CD14-positive monocyte (primary cell): Measurements from ENCODE around the gene RRAD. TPM values are rescaled to one million over a fixed set of nuclear protein-coding genes. Genes with fewer than 3 reads are reported as not detected.

Experiments
- DNase-seq, 3 donors: peaks; one replicate each; pipeline ENCODE4 v3.0.0-alpha.2; 2011 to 2022
- H2AFZ ChIP-seq: 2 replicates; pipeline ENCODE4 v1.6.0; 2012; ENCODE audit warnings: mild to moderate bottlenecking, low read depth, low read length, inconsistent platforms; ENCODE audit not compliant: insufficient read depth, poor library complexity, severe bottlenecking
- H3K27ac ChIP-seq, 2 donors: 1 replicate in 1 of 2; 2 replicates in 1 of 2; pipeline ENCODE4 v1.5.1; 2012 to 2013; ENCODE audit warnings: low read length in 2 of 2, control low read depth in 1 of 2, inconsistent platforms in 1 of 2, low read depth in 1 of 2, mild to moderate bottlenecking in 1 of 2
- H3K27me3 ChIP-seq, 2 donors: one replicate each; pipeline versions ENCODE4 v1.6.0 to v1.6.1; 2011 to 2013; ENCODE audit warnings: low read length in 2 of 2; ENCODE audit not compliant: control insufficient read depth in 2 of 2, insufficient read depth in 2 of 2
- H3K36me3 ChIP-seq, 2 donors: replicated peaks in 1 of 2; 1 replicate in 1 of 2; 2 replicates in 1 of 2; pipeline versions ENCODE4 v1.5.1 to v1.6.1; 2012 to 2013; ENCODE audit warnings: low read length in 2 of 2, control low read depth in 1 of 2, inconsistent platforms in 1 of 2, mild to moderate bottlenecking in 1 of 2; ENCODE audit not compliant: insufficient read depth in 2 of 2, control insufficient read depth in 1 of 2
- H3K4me1 ChIP-seq, 2 donors: 1 replicate in 1 of 2; 2 replicates in 1 of 2; pipeline versions ENCODE4 v1.5.1 to v1.6.1; 2012 to 2013; ENCODE audit warnings: low read length in 2 of 2, control low read depth in 1 of 2, inconsistent platforms in 1 of 2, mild to moderate bottlenecking in 1 of 2, moderate library complexity in 1 of 2; ENCODE audit not compliant: insufficient read depth in 2 of 2, control insufficient read depth in 1 of 2
- H3K4me2 ChIP-seq: replicated peaks from 2 replicates; pipeline ENCODE3; 2012; ENCODE audit warnings: low read length, moderate library complexity, mild to moderate bottlenecking; ENCODE audit not compliant: poor library complexity, severe bottlenecking; ENCODE audit errors: extremely low read depth
- H3K4me3 ChIP-seq, 3 experiments: fragments of 200-600 bp in 1 of 3; sonication (generic) in 1 of 3; replicated peaks in 1 of 3; 1 replicate in 2 of 3; 2 replicates in 1 of 3; pipeline ENCODE4 v1.5.1; 2011 to 2013; ENCODE audit warnings: low read length in 3 of 3, mild to moderate bottlenecking in 3 of 3, control low read depth in 2 of 3, low read depth in 2 of 3, inconsistent platforms in 1 of 3, moderate library complexity in 1 of 3
- H3K79me2 ChIP-seq: 2 replicates; pipeline ENCODE4 v1.6.0; 2012; ENCODE audit warnings: mild to moderate bottlenecking, control low read depth, inconsistent platforms, low read length, moderate library complexity; ENCODE audit not compliant: insufficient read depth
- H3K9ac ChIP-seq: 2 replicates; pipeline ENCODE4 v1.6.0; 2017; ENCODE audit warnings: low read length, mild to moderate bottlenecking; ENCODE audit not compliant: insufficient read depth, poor library complexity, severe bottlenecking
- H3K9me3 ChIP-seq, 2 donors: replicated peaks in 1 of 2; 1 replicate in 1 of 2; 2 replicates in 1 of 2; pipeline versions ENCODE4 v1.5.1 to v1.6.1; 2012 to 2013; ENCODE audit warnings: low read length in 2 of 2, control low read depth in 1 of 2; ENCODE audit not compliant: control insufficient read depth in 1 of 2, insufficient read depth in 1 of 2
- H4K20me1 ChIP-seq: 2 replicates; pipeline ENCODE4 v1.6.0; 2012; ENCODE audit warnings: mild to moderate bottlenecking, low read length, control low read depth, moderate library complexity; ENCODE audit not compliant: insufficient read depth
- H3K27ac Mint-ChIP-seq, 7 donors: one replicate each; pipeline ENCODE4 v1.8.0; 2020; ENCODE audit warnings: mild to moderate bottlenecking in 7 of 7, mixed read lengths in 7 of 7, moderate library complexity in 6 of 7, inconsistent platforms in 2 of 7
- H3K27me3 Mint-ChIP-seq, 3 donors: one replicate each; pipeline ENCODE4 v1.8.0; 2021 to 2022; ENCODE audit warnings: low read depth in 3 of 3, mild to moderate bottlenecking in 3 of 3, mixed read lengths in 3 of 3, moderate library complexity in 3 of 3, inconsistent platforms in 1 of 3
- H3K36me3 Mint-ChIP-seq, 2 donors: one replicate each; pipeline ENCODE4 v1.8.0; 2020; ENCODE audit warnings: mixed read lengths in 2 of 2, inconsistent platforms in 1 of 2, mild to moderate bottlenecking in 1 of 2
- H3K4me1 Mint-ChIP-seq: one replicate; pipeline ENCODE4 v1.8.0; 2020; ENCODE audit warnings: mild to moderate bottlenecking, mixed read lengths
- H3K4me3 Mint-ChIP-seq, 2 donors: one replicate each; pipeline ENCODE4 v1.8.0; 2020; ENCODE audit warnings: mild to moderate bottlenecking in 2 of 2, mixed read lengths in 2 of 2, moderate library complexity in 1 of 2
- H3K9me3 Mint-ChIP-seq, 7 donors: one replicate each; pipeline ENCODE4 v1.8.0; 2020 to 2022; ENCODE audit warnings: mixed read lengths in 7 of 7, mild to moderate bottlenecking in 6 of 7, moderate library complexity in 6 of 7, inconsistent platforms in 2 of 7
- WGBS: methylation state at CpG from one replicate; pipeline ENCODE4 v1.1.5; 2013; ENCODE audit warnings: missing lambda C conversion rate; ENCODE audit not compliant: insufficient coverage; 5-methylcytosine and 5-hydroxymethylcytosine counted together
- intact Hi-C, 2 donors: fragments of 100-400 bp; cut with micrococcal nuclease; formaldehyde crosslinking; loops; one replicate each; pipeline versions ENCODE4 v1.15.0 to v1.15.1; 2023
- polyA plus RNA-seq, 3 donors: library from polyadenylated mRNA; depleted of rRNA in 1 of 3; unstranded in 2 of 3; stranded (reverse) in 1 of 3; fragments of 300-500 nt in 2 of 3; fragments of >200 nt in 1 of 3; fragmentation: Illumina TruSeq in 2 of 3; gene quantifications; 1 replicate in 2 of 3; 2 replicates in 1 of 3; pipeline ENCODE4 v1.2.3, GENCODE V29; 2012 to 2021
- TF ChIP-seq, protein P1 (sequence below): fragments of 200-600 bp; IDR thresholded peaks from one replicate; pipeline ENCODE4 v1.8.0; 2022; ENCODE audit warnings: antibody characterized with exemption, mild to moderate bottlenecking

Gene RRAD
- polyA plus RNA-seq, 3 donors = 0.42 to 1.9 (median 0.55) TPM

DNA sequence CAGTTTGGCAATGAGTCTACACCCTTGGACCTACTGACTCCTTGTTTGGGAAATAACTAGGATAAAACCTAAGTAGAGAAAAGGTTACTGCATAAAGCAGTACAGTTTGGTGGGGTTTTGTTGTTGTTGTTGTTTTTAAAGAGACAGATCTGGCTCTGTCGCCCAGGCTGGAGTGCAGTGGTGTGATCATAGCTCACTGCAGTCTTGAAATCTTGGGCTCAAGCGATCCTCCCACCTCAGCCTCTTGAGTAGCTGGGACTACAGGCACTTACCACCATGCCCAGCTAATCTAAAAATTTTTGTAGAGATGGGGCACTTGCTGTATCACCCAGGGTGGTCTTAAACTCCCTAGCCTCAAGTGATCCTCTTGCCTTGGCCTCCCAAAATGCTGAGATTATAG, 43.8 kb downstream of the RRAD start:
- peaks cover under 1% of the 10 kb centered on the region in 2 donors for H3K9me3 ChIP-seq
- H3K27me3 ChIP-seq = peaks cover 7 to 44% of the 10 kb centered on the region in 2 donors
- H4K20me1 ChIP-seq = no peaks in the 10 kb centered on the region
- intact Hi-C loops = no loop called here
- no peak overlapping the region for H3K27ac ChIP-seq
- no peak overlapping the region for H3K9ac ChIP-seq
- no peak for DNase-seq
- H3K4me1 ChIP-seq = peaks cover 23 to 29% of the 10 kb centered on the region in 2 donors
- Mint-ChIP-seq H3K36me3 (peaks cover 14 to 17% of the 10 kb centered on the region in 2 donors), H3K27me3 (peaks cover 39 to 51% (median 44%) of the 10 kb centered on the region in 3 donors), H3K27ac (no peak overlapping the region), H3K4me3 (peak overlapping the region in 1 of 2 donors; percentile 63), H3K4me1 (peaks cover 22% of the 10 kb centered on the region), H3K9me3 (peaks cover 0 to 9% (median 2%) of the 10 kb centered on the region in 7 donors)
- peaks cover 3 to 13% of the 10 kb centered on the region in 2 donors for H3K36me3 ChIP-seq
- no peak overlapping the region for H3K4me2 ChIP-seq
- TF ChIP-seq, protein P1, sequence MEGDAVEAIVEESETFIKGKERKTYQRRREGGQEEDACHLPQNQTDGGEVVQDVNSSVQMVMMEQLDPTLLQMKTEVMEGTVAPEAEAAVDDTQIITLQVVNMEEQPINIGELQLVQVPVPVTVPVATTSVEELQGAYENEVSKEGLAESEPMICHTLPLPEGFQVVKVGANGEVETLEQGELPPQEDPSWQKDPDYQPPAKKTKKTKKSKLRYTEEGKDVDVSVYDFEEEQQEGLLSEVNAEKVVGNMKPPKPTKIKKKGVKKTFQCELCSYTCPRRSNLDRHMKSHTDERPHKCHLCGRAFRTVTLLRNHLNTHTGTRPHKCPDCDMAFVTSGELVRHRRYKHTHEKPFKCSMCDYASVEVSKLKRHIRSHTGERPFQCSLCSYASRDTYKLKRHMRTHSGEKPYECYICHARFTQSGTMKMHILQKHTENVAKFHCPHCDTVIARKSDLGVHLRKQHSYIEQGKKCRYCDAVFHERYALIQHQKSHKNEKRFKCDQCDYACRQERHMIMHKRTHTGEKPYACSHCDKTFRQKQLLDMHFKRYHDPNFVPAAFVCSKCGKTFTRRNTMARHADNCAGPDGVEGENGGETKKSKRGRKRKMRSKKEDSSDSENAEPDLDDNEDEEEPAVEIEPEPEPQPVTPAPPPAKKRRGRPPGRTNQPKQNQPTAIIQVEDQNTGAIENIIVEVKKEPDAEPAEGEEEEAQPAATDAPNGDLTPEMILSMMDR = no peak
- no peak overlapping the region for H2AFZ ChIP-seq
- no CpG with 5 or more reads among the region's 2 CpGs for WGBS
- H3K79me2 ChIP-seq = no peaks in the 10 kb centered on the region
- H3K4me3 ChIP-seq = no peak overlapping the region

DNA sequence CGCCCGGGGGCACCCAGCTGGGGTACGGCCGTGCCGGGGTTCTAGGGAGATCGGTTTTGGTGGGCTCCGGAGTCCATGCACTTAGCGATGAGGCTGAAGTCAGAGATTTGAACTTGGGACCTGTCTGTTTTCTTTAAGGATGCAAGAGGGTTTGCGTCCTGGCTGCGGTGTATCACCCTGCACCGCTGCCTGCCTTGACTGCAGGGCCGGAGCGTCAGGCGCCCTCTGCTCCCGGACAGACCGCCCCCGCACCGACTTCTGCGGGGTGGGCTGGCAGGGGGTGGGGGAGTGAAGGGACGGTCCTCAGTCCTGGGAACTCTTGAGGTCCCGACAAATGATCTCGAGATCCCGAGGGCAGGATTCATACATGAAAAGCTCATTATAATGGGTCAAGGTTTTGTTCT, 44.3 kb downstream of the RRAD start:
- TF ChIP-seq, protein P1 = no peak
- Mint-ChIP-seq H3K36me3 (peaks cover 14 to 18% of the 10 kb centered on the region in 2 donors), H3K4me3 (peak overlapping the region; percentile 96 to 99), H3K27me3 (peaks cover 44 to 57% (median 49%) of the 10 kb centered on the region in 3 donors), H3K27ac (no peak overlapping the region), H3K9me3 (peaks cover 3 to 15% (median 8%) of the 10 kb centered on the region in 7 donors), H3K4me1 (peaks cover 22% of the 10 kb centered on the region)
- Histone ChIP-seq H3K4me1 (peaks cover 23 to 29% of the 10 kb centered on the region in 2 donors), H3K9ac (peak overlapping the region; percentile 64), H3K27ac (no peak overlapping the region), H3K4me3 (peak overlapping the region; percentile 54 to 87 (median 56)), H3K4me2 (peak overlapping the region; percentile 93), H3K9me3 (peaks cover 5 to 6% of the 10 kb centered on the region in 2 donors), H4K20me1 (no peaks in the 10 kb centered on the region), H3K36me3 (peaks cover 3 to 13% of the 10 kb centered on the region in 2 donors), H3K27me3 (peaks cover 7 to 50% of the 10 kb centered on the region in 2 donors), H3K79me2 (no peaks in the 10 kb centered on the region), H2AFZ (peak overlapping the region; percentile 93)
- 1% methylated on average over 15 of the region's 23 CpGs for WGBS
- intact Hi-C loops = no loop called here
- DNase-seq = no peak
